Measurements from ENCODE around the gene UPB1.

Gene UPB1

GRCh38 chr22:24510637-24511625 is 15.8 kb downstream of the UPB1 start:
- TF ChIP-seq CTCF (conservative IDR thresholded peaks at IDR 0.05; ENCODE audit: low read length) = no peak
- no peak overlapping the region for H3K4me3 ChIP-seq (ENCODE audit: low read length)
- peak; percentile 71 for DNase-seq (ENCODE audit: low read depth)

GRCh38 chr22:24512043-24512442 is 16.9 kb downstream of the UPB1 start:
- TF ChIP-seq CTCF (conservative IDR thresholded peaks at IDR 0.05; ENCODE audit: low read length) = no peak
- DNase-seq (ENCODE audit: low read depth) = no peak

GRCh38 chr22:24513378-24514240 is 18.5 kb downstream of the UPB1 start:
- no peak overlapping the region for H3K4me3 ChIP-seq (ENCODE audit: low read length)
- no peak for DNase-seq (ENCODE audit: low read depth)
- no peak for TF ChIP-seq CTCF (conservative IDR thresholded peaks at IDR 0.05; ENCODE audit: low read length)

More at GRCh38 chr22:24512043-24512442, 16.9 kb downstream of the UPB1 start:
- no peak overlapping the region for H3K4me3 ChIP-seq (ENCODE audit: low read length)

GRCh38 chr22:24514241-24515026 is 19.3 kb downstream of the UPB1 start:
- no peak overlapping the region for H3K4me3 ChIP-seq (ENCODE audit: low read length)
- no peak for DNase-seq (ENCODE audit: low read depth)
- TF ChIP-seq CTCF (conservative IDR thresholded peaks at IDR 0.05; ENCODE audit: low read length) = no peak

GRCh38 chr22:24515027-24515338 is 19.9 kb downstream of the UPB1 start:
- DNase-seq (ENCODE audit: low read depth) = no peak
- H3K4me3 ChIP-seq (ENCODE audit: low read length) = no peak overlapping the region
- no peak for TF ChIP-seq CTCF (conservative IDR thresholded peaks at IDR 0.05; ENCODE audit: low read length)

GRCh38 chr22:24516301-24516737 is 21.2 kb downstream of the UPB1 start:
- TF ChIP-seq CTCF (conservative IDR thresholded peaks at IDR 0.05; ENCODE audit: low read length) = peak; percentile 32
- H3K4me3 ChIP-seq (ENCODE audit: low read length) = peak overlapping the region; percentile 13; the same call in 1 of the 2 replicates
- peak; percentile 93 for DNase-seq (ENCODE audit: low read depth)
